ENCODE data around the gene MAPK8IP3. TPM values are rescaled to one million over a fixed set of nuclear protein-coding genes. Genes with fewer than 3 reads are reported as not detected.

MAPK8IP3 gene
- total and polyA plus RNA-seq, 9 of the 15 experiments (the other 6 are each of a cell fraction or from before 2014, with no cell fraction given) = 0.17 to 58.7 (median 16.7) TPM

- H3K27me3 ChIP-seq (ENCODE audit: control insufficient read depth in 2 of 2, insufficient read depth in 2 of 2, low read length in 2 of 2) = no peaks in the 10 kb centered on the region
- CTCF ChIA-PET (ENCODE audit: low intra/inter-chr PET ratio) = no interaction called here
- H3K9ac ChIP-seq (ENCODE audit: insufficient read depth in 1 of 2, low read depth in 2 of 2, low read length in 2 of 2) = no peak overlapping the region; a peak in 1 of 4 replicates
- no peak overlapping the region for H2AFZ ChIP-seq (ENCODE audit: low read depth, low read length)
- in situ Hi-C loops (cut with MboI) (no loop called here), intact Hi-C loops (cut with micrococcal nuclease) (no loop called here)
- no peaks in the 10 kb centered on the region for H3K9me3 ChIP-seq (replicated peaks; ENCODE audit: control insufficient read depth, insufficient read depth, low read depth, low read length)
- H3K79me2 ChIP-seq (ENCODE audit: control insufficient read depth, insufficient read depth, low read length) = no peaks in the 10 kb centered on the region
- H3K27ac ChIP-seq (ENCODE audit: extremely low read depth, low read depth, low read length) = no peak overlapping the region
- no peak overlapping the region for H3K4me2 ChIP-seq (ENCODE audit: insufficient read depth, low read length)
- peaks cover 0 to 20% of the 10 kb centered on the region in 2 experiments; a peak in 3 of 5 replicates for H3K4me1 ChIP-seq (replicated peaks in 1 of 2; ENCODE audit: control insufficient read depth in 2 of 2, insufficient read depth in 2 of 2, low read length in 2 of 2)
- no peak for ATAC-seq
- H3K9me1 ChIP-seq (ENCODE audit: control insufficient read depth, insufficient read depth, low read length) = no peaks in the 10 kb centered on the region
- 87% methylated on average over 13 of the region's 16 CpGs for WGBS (ENCODE audit: insufficient coverage, low coverage, missing lambda C conversion rate)
- no peak for DNase-seq (ENCODE audit: extremely low read depth in 1 of 4, low spot score in 3 of 4)
- TF ChIP-seq ZNF512 (tag; IDR thresholded peaks at IDR 0.05) (no peak), DMBX1 (CRISPR knock-in tag; IDR thresholded peaks at IDR 0.05; ENCODE audit: borderline replicate concordance) (no peak), RBBP5 (IDR thresholded peaks at IDR 0.05; ENCODE audit: borderline replicate concordance, insufficient read depth, low read length, poor library complexity, severe bottlenecking) (no peak), TFAM (CRISPR knock-in tag; conservative IDR thresholded peaks at IDR 0.05) (no peak), ZNF134 (CRISPR knock-in tag; conservative IDR thresholded peaks at IDR 0.05) (no peak), HMG20B (CRISPR knock-in tag; IDR thresholded peaks at IDR 0.05) (no peak), KLF16 (IDR thresholded peaks at IDR 0.05) (no peak), FOXA1 (IDR thresholded peaks at IDR 0.05; ENCODE audit: borderline replicate concordance) (no peak), CEBPG (CRISPR knock-in tag; IDR thresholded peaks at IDR 0.05) (no peak), CEBPG (tag; conservative IDR thresholded peaks at IDR 0.05 in 1 of 2, IDR thresholded peaks at IDR 0.05 in 1 of 2) (no peak), CTCF (IDR thresholded peaks at IDR 0.05 in 2 of 3, conservative IDR thresholded peaks at IDR 0.05 in 1 of 3; ENCODE audit: insufficient read depth in 2 of 3, low read depth in 1 of 3, low read length in 3 of 3) (no peak), ZBTB33 (CRISPR knock-in tag; IDR thresholded peaks at IDR 0.05) (no peak), ELK1 (CRISPR knock-in tag; IDR thresholded peaks at IDR 0.05) (no peak)
- H4K20me1 ChIP-seq (replicated peaks; ENCODE audit: control insufficient read depth, insufficient read depth, low read length) = no peaks in the 10 kb centered on the region; the same call in 1 of the 2 replicates
- peaks cover 3% of the 10 kb centered on the region; the same call in 1 of the 3 replicates for H3K36me3 ChIP-seq (ENCODE audit: control insufficient read depth, insufficient read depth, low read length)
- BruUV-seq (replicated peaks) = no TSS peak
- POLR2A ChIA-PET = interaction anchor here (1.0 kb wide), 1 partner anchor 121 kb away, joined by 5 read pairs; no protein-coding TSS in a partner anchor
- no peak overlapping the region for H3K4me3 ChIP-seq
- no peak for FAIRE-seq
Measured at GRCh38 chr16:1810536-1810935, 104.5 kb downstream of the MAPK8IP3 start.
